ENCODE results near the gene SYT6. TPM values are rescaled to one million over a fixed set of nuclear protein-coding genes. Genes with fewer than 3 reads are reported as not detected.

Gene SYT6
- total and polyA plus RNA-seq, 10 of the 15 experiments (the other 5 are each of a cell fraction or from before 2014, with no cell fraction given): 0.05 to 0.39 TPM; not detected in 8

- TF ChIP-seq ETV6 (conservative IDR thresholded peaks at IDR 0.05 in 1 of 2, IDR thresholded peaks at IDR 0.05 in 1 of 2; ENCODE audit: borderline replicate concordance in 1 of 2, low read depth in 1 of 2) (no peak), HCFC1 (IDR thresholded peaks at IDR 0.05; ENCODE audit: low read length) (no peak)
Observed at GRCh38 chr1:114080511-114081436, 72.9 kb downstream of the SYT6 start (continued).

- ChIA-PET SMC1A (ENCODE audit: uncharacterized antibody, unreplicated experiment) (interaction anchor here (0.7 to 1.6 kb wide), 3 partner anchors 8 to 1514 kb away, joined by 3 read pairs; no protein-coding TSS in a partner anchor), CTCF (interaction anchor here (1.0 kb wide), 2 partner anchors 9 to 203 kb away, joined by 4 read pairs; no protein-coding TSS in a partner anchor)
- TF ChIP-seq DPF2 (IDR thresholded peaks at IDR 0.05) (no peak), CTCF (IDR thresholded peaks at IDR 0.05 in 2 of 3, conservative IDR thresholded peaks at IDR 0.05 in 1 of 3; ENCODE audit: control insufficient read depth in 2 of 3, extremely low read depth in 1 of 3, insufficient read depth in 1 of 3, low read depth in 3 of 3, low read length in 3 of 3) (no peak), MXI1 (IDR thresholded peaks at IDR 0.05; ENCODE audit: low read depth, low read length) (no peak), CREB1 (IDR thresholded peaks at IDR 0.05; ENCODE audit: low read depth) (no peak), PBX3 (IDR thresholded peaks at IDR 0.05; ENCODE audit: insufficient replicate concordance, low read depth, low read length) (no peak), IRF5 (IDR thresholded peaks at IDR 0.05; ENCODE audit: borderline replicate concordance) (no peak), IKZF1 (conservative IDR thresholded peaks at IDR 0.05) (no peak)
Observed at GRCh38 chr1:114079596-114080190, 74.0 kb downstream of the SYT6 start.

More at GRCh38 chr1:114079596-114080190, 74.0 kb downstream of the SYT6 start:
- no TSS peak for BruUV-seq (replicated peaks)
- FAIRE-seq (no peak), DNase-seq (ENCODE audit: low read depth, low spot score) (no peak), ATAC-seq (no peak)
- no peak overlapping the region for H3K4me2 ChIP-seq (ENCODE audit: control insufficient read depth, insufficient read depth)
- 75% methylated on average over 5 of the region's 5 CpGs for WGBS (ENCODE audit: insufficient coverage, insufficient replicate concordance, low lambda C conversion rate, missing lambda C conversion rate)
- H3K9ac ChIP-seq (ENCODE audit: control insufficient read depth, insufficient read depth, low read length): no peak overlapping the region
- H3K27me3 ChIP-seq (replicated peaks in 1 of 2; ENCODE audit: control insufficient read depth in 2 of 2, insufficient read depth in 2 of 2, low read length in 1 of 2): peaks cover 0 to 2% of the 10 kb centered on the region in 2 experiments; a peak in 2 of 4 replicates
- peaks cover 9% of the 10 kb centered on the region; the same call in 1 of the 2 replicates for H3K4me1 ChIP-seq (ENCODE audit: control insufficient read depth, insufficient read depth, low read length)
- H3K36me3 ChIP-seq (ENCODE audit: control insufficient read depth in 2 of 2, insufficient read depth in 2 of 2, low read length in 1 of 2): no peaks in the 10 kb centered on the region
- 0 out of 2 replicates have a peak, but pooled peaks cover 2% of the 10 kb centered on the region for H4K20me1 ChIP-seq (ENCODE audit: control insufficient read depth, insufficient read depth)
- ChIA-PET POLR2A (interaction anchor here (0.7 kb wide), 1 partner anchor 17 kb away, joined by 3 read pairs; no protein-coding TSS in a partner anchor), RAD21 (ENCODE audit: unreplicated experiment) (interaction anchor here (1.6 kb wide), 1 partner anchor 52 kb away, joined by 4 read pairs; no protein-coding TSS in a partner anchor)
- H3K9me3 ChIP-seq (replicated peaks; ENCODE audit: control insufficient read depth, insufficient read depth, low read length): no peaks in the 10 kb centered on the region
- intact Hi-C loops (cut with micrococcal nuclease; ENCODE audit: unreplicated experiment) (no loop called here), in situ Hi-C loops (cut with MboI) (no loop called here)
- H2AFZ ChIP-seq (ENCODE audit: control insufficient read depth, low read depth, low read length): no peak overlapping the region
- no peak overlapping the region for H3K4me3 ChIP-seq
- no peaks in the 10 kb centered on the region for H3K79me2 ChIP-seq (ENCODE audit: control insufficient read depth, insufficient read depth, low read length)
- H3K27ac ChIP-seq (ENCODE audit: control insufficient read depth, insufficient read depth): no peak overlapping the region

All from GM12878 (cell line).